Prostate gland (tissue), 2 donors: ENCODE measurements around the gene SHROOM3. TPM values are rescaled to one million over a fixed set of nuclear protein-coding genes. Genes with fewer than 3 reads are reported as not detected.
A peak's percentile ranks its signal among the peaks of the same experiment; 100 is the strongest.

ENCODE experiments used
- DNase-seq: peaks from one replicate; pipeline ENCODE4 v3.0.0-alpha.2; 2019; ENCODE audit warnings: low spot score
- H3K27ac ChIP-seq, 2 donors: fragments of 200-600 bp; sonication (generic); 2 replicates each; pipeline ENCODE4 v1.5.1; 2017 to 2019
- H3K27me3 ChIP-seq: fragments of 200-600 bp; sonication (generic); replicated peaks from 2 replicates; pipeline ENCODE4 v1.5.1; 2019; ENCODE audit not compliant: insufficient read depth
- H3K36me3 ChIP-seq, 2 donors: fragments of 200-600 bp; sonication (generic); 1 replicate in 1 of 2; 2 replicates in 1 of 2; pipeline versions ENCODE4 v1.5.1 to v1.8.1; 2017 to 2019
- H3K4me1 ChIP-seq: fragments of 200-600 bp; sonication (generic); replicated peaks from 2 replicates; pipeline ENCODE4 v1.5.1; 2019
- H3K4me3 ChIP-seq, 2 donors: fragments of 200-600 bp; sonication (generic); 2 replicates each; pipeline ENCODE4 v1.5.1; 2017 to 2019
- H3K9me3 ChIP-seq: fragments of 200-600 bp; sonication (generic); 2 replicates; pipeline ENCODE4 v1.5.1; 2017
- POLR2A ChIP-seq: fragments of 450-650 bp; IDR thresholded peaks from one replicate; pipeline ENCODE4 v1.6.1; 2016; ENCODE audit warnings: antibody characterized with exemption, mild to moderate bottlenecking
- POLR2AphosphoS5 ChIP-seq: sonication (generic); formaldehyde crosslinking; IDR thresholded peaks from one replicate; pipeline ENCODE4 v1.6.1; 2017; ENCODE audit warnings: antibody characterized with exemption
- WGBS: methylation state at CpG from one replicate; pipeline ENCODE4 v1.1.5; 2018; 5-methylcytosine and 5-hydroxymethylcytosine counted together
- intact Hi-C: fragments of 100-400 bp; cut with DNase I; formaldehyde crosslinking; loops from one replicate; pipeline ENCODE4 v1.14.2; 2022
- total RNA-seq, 2 donors: library from RNA; depleted of rRNA; stranded (reverse); fragments of >200 nt; gene quantifications; one replicate each; pipeline ENCODE4 v1.1.0, GENCODE V29; 2016
- TF ChIP-seq, protein P1 (sequence below), 4 experiments: fragments of 200-600 bp in 2 of 4; fragments of 450-650 bp in 2 of 4; sonication (generic) in 2 of 4; IDR thresholded peaks; 1 replicate in 3 of 4; 2 replicates in 1 of 4; pipeline ENCODE4 v1.5.1; 2016 to 2019; ENCODE audit warnings: antibody characterized with exemption in 4 of 4, mild to moderate bottlenecking in 2 of 4, moderate library complexity in 2 of 4

The SHROOM3 gene
- total RNA-seq, 2 donors from 2014 or later: 107 to 137 TPM

DNA sequence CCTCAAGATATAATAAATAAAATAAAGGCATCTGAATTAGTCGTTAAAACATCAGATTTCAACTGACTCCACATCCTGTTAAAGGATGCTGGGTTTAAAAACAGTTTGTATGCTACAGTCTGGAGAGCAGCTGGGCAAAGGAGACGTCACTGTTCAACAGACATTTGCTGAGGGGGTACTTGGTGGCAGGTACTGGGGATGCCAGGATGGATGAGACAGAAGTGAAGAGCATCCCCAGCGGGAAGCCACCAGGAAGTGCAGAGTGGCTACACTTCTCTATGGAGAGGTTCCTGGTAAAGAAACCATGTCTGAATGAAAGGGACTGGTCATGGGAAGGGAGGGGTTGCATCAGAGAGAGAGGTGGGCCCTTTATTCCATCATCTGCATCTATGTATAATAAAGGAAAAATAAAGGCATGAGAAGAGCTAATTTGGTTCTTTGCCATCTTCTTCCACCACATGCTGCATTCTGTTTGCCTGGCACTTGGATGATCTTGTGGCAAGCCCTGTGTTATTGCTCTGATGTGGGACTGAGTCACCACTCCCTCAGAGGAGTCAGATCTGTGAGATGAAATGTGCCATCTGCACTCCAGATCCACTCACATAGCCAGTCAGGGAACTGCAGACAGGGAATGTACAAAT, 318.0 kb downstream of the SHROOM3 start:
- no peaks in the 10 kb centered on the region for H3K27me3 ChIP-seq
- H3K27ac ChIP-seq: peak overlapping the region; percentile 40 to 41
- TF ChIP-seq POLR2A: no peak
- H3K9me3 ChIP-seq: no peaks in the 10 kb centered on the region
- 36% methylated on average over 3 of the region's 3 CpGs for WGBS
- no peaks in the 10 kb centered on the region for H3K36me3 ChIP-seq
- intact Hi-C loops: loop anchor here (10.0 kb wide), 2 partner anchors 192 to 318 kb away; partner anchors contain the start of genes SEPTIN11 and SHROOM3
- DNase-seq: no peak
- no peak overlapping the region for H3K4me3 ChIP-seq
- H3K4me1 ChIP-seq: no peaks in the 10 kb centered on the region

DNA sequence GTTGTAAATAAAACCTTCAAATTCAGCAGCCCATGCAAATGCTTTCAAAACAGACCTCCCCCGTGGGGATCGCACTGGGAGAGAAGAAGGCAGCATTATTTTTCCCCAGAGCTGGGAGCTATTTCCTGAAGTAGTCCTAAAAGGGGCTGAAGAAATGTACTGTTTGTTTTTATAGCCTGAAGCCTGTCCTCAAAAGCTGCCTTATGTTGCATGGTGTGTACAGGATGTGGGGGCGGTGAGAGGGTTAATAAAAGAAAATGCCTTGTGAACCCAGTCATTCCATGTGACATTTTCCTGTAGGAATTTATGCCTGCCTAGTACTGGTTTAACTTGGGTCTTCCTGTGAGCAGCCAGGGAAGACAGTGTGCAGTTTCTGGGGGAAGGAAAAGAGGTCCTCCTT, 318.8 kb downstream of the SHROOM3 start:
- no peaks in the 10 kb centered on the region for H3K9me3 ChIP-seq
- TF ChIP-seq POLR2AphosphoS5: no peak
- TF ChIP-seq, protein P1, sequence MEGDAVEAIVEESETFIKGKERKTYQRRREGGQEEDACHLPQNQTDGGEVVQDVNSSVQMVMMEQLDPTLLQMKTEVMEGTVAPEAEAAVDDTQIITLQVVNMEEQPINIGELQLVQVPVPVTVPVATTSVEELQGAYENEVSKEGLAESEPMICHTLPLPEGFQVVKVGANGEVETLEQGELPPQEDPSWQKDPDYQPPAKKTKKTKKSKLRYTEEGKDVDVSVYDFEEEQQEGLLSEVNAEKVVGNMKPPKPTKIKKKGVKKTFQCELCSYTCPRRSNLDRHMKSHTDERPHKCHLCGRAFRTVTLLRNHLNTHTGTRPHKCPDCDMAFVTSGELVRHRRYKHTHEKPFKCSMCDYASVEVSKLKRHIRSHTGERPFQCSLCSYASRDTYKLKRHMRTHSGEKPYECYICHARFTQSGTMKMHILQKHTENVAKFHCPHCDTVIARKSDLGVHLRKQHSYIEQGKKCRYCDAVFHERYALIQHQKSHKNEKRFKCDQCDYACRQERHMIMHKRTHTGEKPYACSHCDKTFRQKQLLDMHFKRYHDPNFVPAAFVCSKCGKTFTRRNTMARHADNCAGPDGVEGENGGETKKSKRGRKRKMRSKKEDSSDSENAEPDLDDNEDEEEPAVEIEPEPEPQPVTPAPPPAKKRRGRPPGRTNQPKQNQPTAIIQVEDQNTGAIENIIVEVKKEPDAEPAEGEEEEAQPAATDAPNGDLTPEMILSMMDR (IDR thresholded peaks at IDR 0.05): no peak
- TF ChIP-seq POLR2A: no peak
- intact Hi-C loops: loop anchor here (10.0 kb wide), 2 partner anchors 191 to 319 kb away; partner anchors contain the start of genes SEPTIN11 and SHROOM3
- H3K4me1 ChIP-seq: no peaks in the 10 kb centered on the region
- no peaks in the 10 kb centered on the region for H3K36me3 ChIP-seq
- H3K27ac ChIP-seq: peak overlapping the region; percentile 40 to 41
- H3K27me3 ChIP-seq: no peaks in the 10 kb centered on the region
- no peak overlapping the region for H3K4me3 ChIP-seq
- DNase-seq: no peak
- 42% methylated on average over 3 of the region's 3 CpGs for WGBS

DNA sequence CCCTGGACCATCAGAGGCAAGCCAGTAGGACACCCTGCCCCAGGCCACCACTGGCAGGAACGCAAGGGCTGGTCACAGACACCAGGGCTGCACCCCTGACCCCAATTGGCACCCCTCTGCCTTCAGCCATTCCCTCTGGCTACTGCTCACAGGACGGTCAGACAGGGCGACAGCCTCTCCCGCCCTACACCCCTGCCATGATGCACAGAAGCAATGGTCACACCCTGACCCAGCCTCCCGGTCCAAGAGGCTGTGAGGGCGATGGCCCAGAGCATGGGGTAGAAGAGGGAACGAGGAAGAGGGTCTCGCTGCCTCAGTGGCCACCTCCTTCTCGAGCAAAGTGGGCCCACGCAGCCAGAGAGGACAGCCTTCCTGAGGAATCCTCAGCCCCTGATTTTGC, 319.4 kb downstream of the SHROOM3 start:
- no peak for TF ChIP-seq POLR2A
- TF ChIP-seq POLR2AphosphoS5: no peak
- TF ChIP-seq, protein P1 (IDR thresholded peaks at IDR 0.05): no peak
- H3K9me3 ChIP-seq: no peaks in the 10 kb centered on the region
- no peaks in the 10 kb centered on the region for H3K27me3 ChIP-seq
- no peak overlapping the region for H3K4me3 ChIP-seq
- H3K36me3 ChIP-seq: no peaks in the 10 kb centered on the region
- intact Hi-C loops: loop anchor here (10.0 kb wide), 2 partner anchors 190 to 320 kb away; partner anchors contain the start of genes SEPTIN11 and SHROOM3
- DNase-seq: no peak
- H3K27ac ChIP-seq: peak overlapping the region; percentile 40 to 41
- 95% methylated on average over 10 of the region's 10 CpGs for WGBS
- H3K4me1 ChIP-seq: no peaks in the 10 kb centered on the region

DNA sequence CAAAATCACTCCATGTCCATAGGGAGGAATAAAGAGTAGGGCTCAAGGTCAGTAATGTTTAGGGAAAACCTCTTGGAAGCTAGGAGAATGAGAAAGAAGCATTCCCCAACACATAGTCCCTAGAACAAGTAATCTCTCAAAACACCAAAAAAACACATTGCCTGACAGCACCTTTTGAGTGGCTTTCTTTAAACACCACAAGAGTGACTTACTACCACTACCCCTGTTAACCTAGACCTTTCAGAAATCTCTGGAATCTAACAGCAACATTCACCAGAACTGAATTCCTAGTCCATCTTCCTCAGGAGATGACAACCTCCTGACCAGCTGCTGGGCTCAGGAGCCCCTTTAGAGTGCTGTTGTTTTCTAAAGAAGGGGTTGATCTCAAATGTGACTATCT, 320.7 kb downstream of the SHROOM3 start:
- no peak for DNase-seq
- Histone ChIP-seq H3K36me3 (no peaks in the 10 kb centered on the region), H3K27ac (peak overlapping the region in 1 of 2 donors; percentile 6), H3K9me3 (no peaks in the 10 kb centered on the region), H3K4me3 (no peak overlapping the region), H3K4me1 (no peaks in the 10 kb centered on the region), H3K27me3 (no peaks in the 10 kb centered on the region)
- TF ChIP-seq POLR2AphosphoS5 (no peak), POLR2A (no peak)
- TF ChIP-seq, protein P1 (IDR thresholded peaks at IDR 0.05): no peak
- intact Hi-C loops: loop anchor here (5.0 to 10.0 kb wide), 3 partner anchors 68 to 321 kb away; partner anchors contain the start of genes SEPTIN11 and SHROOM3

DNA sequence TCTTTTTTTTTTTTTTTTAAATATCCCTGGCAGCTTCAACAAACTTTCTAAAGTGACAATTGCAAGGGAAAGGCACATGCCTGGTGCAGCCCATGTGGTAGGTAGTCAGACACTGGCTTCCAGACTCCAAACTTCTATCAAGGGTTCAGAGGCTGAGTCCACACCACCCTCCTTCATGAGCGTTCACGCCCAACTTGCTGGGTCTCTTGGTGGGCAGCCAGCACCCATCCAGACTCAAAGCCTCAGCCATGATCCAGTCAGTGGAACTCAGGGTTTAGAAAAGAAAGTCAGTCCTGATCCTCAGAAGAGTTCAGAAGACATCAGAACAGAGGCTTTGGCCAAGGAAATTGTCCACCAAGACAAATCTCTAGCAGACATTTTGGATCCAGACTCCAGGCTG, 321.4 kb downstream of the SHROOM3 start:
- WGBS: 100% methylated on average over 2 of the region's 2 CpGs
- peak overlapping the region in 1 of 2 donors; percentile 24 for H3K27ac ChIP-seq
- intact Hi-C loops: loop anchor here (5.0 to 10.0 kb wide), 3 partner anchors 69 to 322 kb away; partner anchors contain the start of genes SEPTIN11 and SHROOM3
- no peak for TF ChIP-seq POLR2AphosphoS5
- TF ChIP-seq POLR2A: no peak
- TF ChIP-seq, protein P1 (IDR thresholded peaks at IDR 0.05): no peak
- H3K36me3 ChIP-seq: no peaks in the 10 kb centered on the region
- H3K4me1 ChIP-seq: no peaks in the 10 kb centered on the region
- H3K27me3 ChIP-seq: no peaks in the 10 kb centered on the region
- H3K4me3 ChIP-seq: no peak overlapping the region
- no peak for DNase-seq
- H3K9me3 ChIP-seq: no peaks in the 10 kb centered on the region
